Bronchial epithelial cell (primary cell): ENCODE data around the gene UBASH3B. TPM values are rescaled to one million over a fixed set of nuclear protein-coding genes. Genes with fewer than 3 reads are reported as not detected.

Experiments used
- DNase-seq: peaks from one replicate; pipeline ENCODE4 v3.0.0-alpha.2; 2010; ENCODE audit warnings: low read depth
- FAIRE-seq: peaks from 2 replicates; lab custom pipeline; 2011; peaks lifted over from hg19 to GRCh38; lab: Jason Lieb, UNC
- H3K27me3 ChIP-seq: 2 replicates; pipeline ENCODE4 v1.5.1; 2011; ENCODE audit warnings: low read length; ENCODE audit not compliant: control insufficient read depth, insufficient read depth
- H3K36me3 ChIP-seq: 2 replicates; pipeline ENCODE4 v1.5.1; 2011; ENCODE audit warnings: low read length; ENCODE audit not compliant: control insufficient read depth, insufficient read depth
- H3K4me3 ChIP-seq: 2 replicates; pipeline ENCODE4 v1.5.1; 2011; ENCODE audit warnings: mild to moderate bottlenecking, low read depth, low read length, control low read depth
- total RNA-seq: library from RNA; depleted of rRNA; stranded (reverse); fragments of >200 nt; gene quantifications from 2 replicates; pipeline ENCODE4 v1.2.1, GENCODE V29; 2014
- TF ChIP-seq, protein P1 (sequence below): IDR thresholded peaks from 2 replicates; pipeline ENCODE4 v1.5.1; 2011; ENCODE audit warnings: mild to moderate bottlenecking, moderate library complexity, low read length, control low read depth, inconsistent platforms; ENCODE audit not compliant: insufficient read depth, severe bottlenecking

UBASH3B gene
- total RNA-seq, 1 donor from 2014 or later: 10.0 TPM

DNA sequence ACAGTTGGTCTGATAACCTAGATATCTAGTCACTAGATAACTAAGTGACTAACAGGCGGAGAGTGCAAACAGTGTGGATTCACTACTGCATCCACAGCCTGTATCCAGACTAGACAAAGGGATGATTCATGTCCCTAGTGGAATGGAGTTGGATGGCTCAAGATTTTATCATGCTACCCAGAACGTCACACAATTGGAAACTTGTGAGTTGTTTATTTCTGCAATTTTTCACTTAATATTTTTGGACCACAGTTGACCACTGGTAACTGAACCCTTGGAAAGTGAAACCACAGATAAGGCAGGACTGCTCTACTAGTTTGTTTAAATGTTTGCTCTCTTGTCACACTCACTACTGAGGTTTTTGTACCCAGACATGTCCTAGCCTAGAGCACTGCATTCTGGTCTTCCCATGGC lies 76.0 kb downstream of the UBASH3B start:
- DNase-seq (no peak), FAIRE-seq (no peak)
- TF ChIP-seq, protein P1, sequence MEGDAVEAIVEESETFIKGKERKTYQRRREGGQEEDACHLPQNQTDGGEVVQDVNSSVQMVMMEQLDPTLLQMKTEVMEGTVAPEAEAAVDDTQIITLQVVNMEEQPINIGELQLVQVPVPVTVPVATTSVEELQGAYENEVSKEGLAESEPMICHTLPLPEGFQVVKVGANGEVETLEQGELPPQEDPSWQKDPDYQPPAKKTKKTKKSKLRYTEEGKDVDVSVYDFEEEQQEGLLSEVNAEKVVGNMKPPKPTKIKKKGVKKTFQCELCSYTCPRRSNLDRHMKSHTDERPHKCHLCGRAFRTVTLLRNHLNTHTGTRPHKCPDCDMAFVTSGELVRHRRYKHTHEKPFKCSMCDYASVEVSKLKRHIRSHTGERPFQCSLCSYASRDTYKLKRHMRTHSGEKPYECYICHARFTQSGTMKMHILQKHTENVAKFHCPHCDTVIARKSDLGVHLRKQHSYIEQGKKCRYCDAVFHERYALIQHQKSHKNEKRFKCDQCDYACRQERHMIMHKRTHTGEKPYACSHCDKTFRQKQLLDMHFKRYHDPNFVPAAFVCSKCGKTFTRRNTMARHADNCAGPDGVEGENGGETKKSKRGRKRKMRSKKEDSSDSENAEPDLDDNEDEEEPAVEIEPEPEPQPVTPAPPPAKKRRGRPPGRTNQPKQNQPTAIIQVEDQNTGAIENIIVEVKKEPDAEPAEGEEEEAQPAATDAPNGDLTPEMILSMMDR: no peak
- H3K36me3 ChIP-seq: no peaks in the 10 kb centered on the region
- no peaks in the 10 kb centered on the region for H3K27me3 ChIP-seq
- H3K4me3 ChIP-seq: no peak overlapping the region

DNA sequence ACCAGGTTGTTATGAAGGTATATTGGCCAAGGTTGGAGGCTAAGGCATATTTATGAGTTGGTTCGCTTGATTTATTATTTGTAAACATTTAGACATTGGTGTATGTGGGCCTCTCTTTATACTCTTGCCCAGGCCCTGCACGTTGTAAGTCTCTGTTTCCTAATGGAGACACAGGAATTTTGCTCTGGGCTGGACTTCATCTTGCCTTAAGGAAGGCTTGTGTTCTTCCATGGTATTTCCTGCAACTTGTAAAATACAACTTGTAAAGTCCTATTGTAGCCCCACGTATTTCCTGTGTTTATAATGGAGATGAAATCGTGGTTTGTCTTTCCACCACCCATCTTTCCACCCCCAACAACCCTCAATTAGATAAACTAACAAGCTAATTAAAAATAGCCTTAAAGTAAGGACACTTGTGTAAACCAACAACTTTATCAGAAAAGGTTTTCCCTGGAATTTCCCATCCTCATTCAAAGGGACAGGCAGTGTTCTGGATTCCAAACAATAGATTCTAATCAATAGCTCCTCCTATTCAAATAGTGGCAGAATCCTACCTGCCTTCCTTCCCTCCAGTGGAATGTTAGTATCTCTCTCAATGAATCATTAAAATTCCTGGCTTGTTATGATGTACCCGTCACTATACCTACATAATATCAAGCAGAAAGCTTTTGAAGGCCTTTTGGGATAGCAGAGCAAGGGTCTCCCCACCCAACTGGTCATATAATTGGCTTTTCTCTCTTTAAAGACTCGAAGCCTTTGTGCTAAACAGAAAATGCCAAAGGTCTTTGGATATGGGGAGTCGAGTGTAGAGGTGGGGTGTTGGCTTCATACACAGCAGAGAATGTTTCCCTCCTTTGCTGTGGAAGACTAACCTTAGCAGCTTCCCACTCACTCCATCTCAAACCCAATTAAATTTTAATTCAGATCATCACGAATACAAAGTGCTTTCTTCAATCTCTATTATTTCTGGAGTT lies 77.1 kb downstream of the UBASH3B start:
- FAIRE-seq: no peak
- TF ChIP-seq, protein P1: no peak
- H3K4me3 ChIP-seq: no peak overlapping the region
- H3K36me3 ChIP-seq: no peaks in the 10 kb centered on the region
- DNase-seq: no peak
- no peaks in the 10 kb centered on the region for H3K27me3 ChIP-seq

DNA sequence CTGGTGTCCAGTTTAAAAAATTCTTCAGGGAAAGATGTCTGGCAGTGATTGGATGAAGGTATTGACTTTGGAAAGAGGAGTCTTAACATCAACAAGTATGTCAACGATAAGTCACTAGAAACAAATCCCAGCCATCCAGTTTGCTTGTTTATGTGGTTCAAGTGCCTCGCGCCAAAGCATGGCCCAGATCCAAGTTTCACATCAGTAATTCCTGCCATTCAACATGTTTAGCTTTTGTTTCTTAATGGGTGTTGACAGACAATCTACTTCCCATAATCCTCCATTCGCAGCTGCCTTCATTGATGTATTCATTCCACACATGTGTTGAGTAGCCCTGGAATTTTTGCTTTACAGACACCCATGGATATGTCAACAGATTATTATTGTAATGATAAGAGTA lies 77.8 kb downstream of the UBASH3B start:
- FAIRE-seq: no peak
- no peaks in the 10 kb centered on the region for H3K27me3 ChIP-seq
- DNase-seq: peak; percentile 71
- TF ChIP-seq, protein P1: no peak
- H3K4me3 ChIP-seq: no peak overlapping the region
- no peaks in the 10 kb centered on the region for H3K36me3 ChIP-seq

DNA sequence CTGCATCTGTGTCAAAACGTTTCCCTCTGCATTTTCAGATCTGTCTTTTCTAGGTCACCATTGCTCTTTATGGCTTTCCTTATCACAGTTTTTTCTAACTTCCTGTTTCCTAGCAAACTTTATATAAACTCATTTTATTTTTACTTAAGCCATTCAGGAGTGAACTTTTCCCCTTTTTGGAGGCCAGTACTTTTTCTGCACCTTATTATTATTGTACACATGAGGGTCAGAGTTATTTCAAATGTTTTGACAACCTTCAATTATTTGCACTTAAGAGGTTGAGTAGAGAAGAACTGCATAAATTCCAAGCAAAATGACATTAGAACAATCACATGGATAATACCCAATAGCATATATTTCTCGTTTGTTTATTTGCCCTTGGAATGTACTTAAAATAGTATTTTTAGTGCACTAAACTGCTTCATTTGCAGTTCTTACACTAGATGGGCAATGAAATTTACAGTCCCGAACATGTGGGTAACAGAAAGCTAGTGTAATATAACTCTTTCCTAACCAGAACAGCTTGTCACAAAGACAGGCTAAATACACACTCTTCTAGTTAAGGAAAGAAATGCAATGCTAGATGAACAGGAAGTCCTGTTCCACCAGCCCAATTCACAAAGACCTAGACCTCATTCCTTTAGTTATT lies 79.5 kb downstream of the UBASH3B start:
- no peak for FAIRE-seq
- DNase-seq: no peak
- H3K4me3 ChIP-seq: no peak overlapping the region
- TF ChIP-seq, protein P1: no peak
- H3K36me3 ChIP-seq: no peaks in the 10 kb centered on the region
- H3K27me3 ChIP-seq: no peaks in the 10 kb centered on the region

DNA sequence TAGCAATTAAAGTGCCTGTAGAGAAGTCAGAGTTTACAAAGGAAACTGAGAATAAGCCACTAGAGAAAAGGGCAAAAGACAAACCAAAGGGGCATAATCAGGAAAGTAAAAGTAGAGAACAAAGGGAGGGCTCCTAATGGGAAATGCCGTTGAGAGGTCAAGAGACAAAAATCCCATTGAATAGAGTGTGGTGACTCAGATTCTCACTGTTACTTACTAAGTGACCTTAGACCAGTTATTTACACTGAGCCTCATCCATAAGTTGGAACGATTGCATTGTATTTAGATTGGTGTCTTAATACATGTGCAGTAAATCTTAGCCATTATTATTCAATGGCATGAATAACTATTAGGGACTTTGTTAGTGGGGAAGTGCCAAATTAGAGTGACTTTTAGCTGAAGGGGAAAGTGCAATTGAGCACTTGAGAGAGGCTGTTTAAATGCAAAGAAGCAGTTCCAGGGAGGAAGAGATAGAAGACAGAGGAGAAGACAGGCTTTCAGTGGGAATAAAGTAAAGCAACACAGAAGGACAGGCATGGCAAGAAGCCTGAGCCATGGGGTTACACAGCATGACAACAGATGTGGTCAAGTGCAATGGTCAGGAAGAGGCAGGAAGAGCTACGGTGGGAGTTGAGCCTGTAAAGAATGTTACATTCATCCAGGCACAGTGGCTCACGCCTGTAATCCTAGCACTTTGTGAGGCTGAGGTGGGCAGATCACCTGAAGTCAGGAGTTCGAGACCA lies 82.6 kb downstream of the UBASH3B start:
- FAIRE-seq: no peak
- TF ChIP-seq, protein P1: no peak

More for the DNA sequence above, 82.6 kb downstream of the UBASH3B start:
- no peak for DNase-seq
- Histone ChIP-seq H3K27me3 (no peaks in the 10 kb centered on the region), H3K4me3 (no peak overlapping the region), H3K36me3 (no peaks in the 10 kb centered on the region)
